HG03565 (cell line): ENCODE results near the gene ORC5.

Source experiments
- ATAC-seq: cut with Tn5 transposase; IDR thresholded peaks from one replicate; pipeline ENCODE4 v1.9.1; 2021; ENCODE audit warnings: mild to moderate bottlenecking, moderate library complexity; ENCODE audit not compliant: unreplicated experiment

The ORC5 gene

DNA sequence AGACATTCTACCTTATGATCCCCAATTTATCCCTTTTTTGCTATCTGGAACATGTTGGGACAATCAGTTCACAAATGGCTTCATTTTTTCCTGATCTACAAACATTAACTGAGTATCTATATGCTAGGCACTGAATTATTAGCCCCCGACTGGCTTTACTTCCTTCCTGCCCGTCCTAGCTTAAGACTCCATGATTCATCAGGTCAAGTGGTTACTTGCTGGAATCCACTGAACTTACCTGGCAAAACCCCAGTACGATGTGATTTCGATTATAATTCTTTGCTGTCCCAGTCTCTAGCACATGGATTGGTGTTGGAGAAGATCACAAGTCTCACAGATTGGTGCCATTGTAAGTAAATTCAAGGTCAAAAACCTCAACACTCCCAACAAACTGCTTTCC lies 77.1 kb downstream of the ORC5 start:
- no peak for ATAC-seq

DNA sequence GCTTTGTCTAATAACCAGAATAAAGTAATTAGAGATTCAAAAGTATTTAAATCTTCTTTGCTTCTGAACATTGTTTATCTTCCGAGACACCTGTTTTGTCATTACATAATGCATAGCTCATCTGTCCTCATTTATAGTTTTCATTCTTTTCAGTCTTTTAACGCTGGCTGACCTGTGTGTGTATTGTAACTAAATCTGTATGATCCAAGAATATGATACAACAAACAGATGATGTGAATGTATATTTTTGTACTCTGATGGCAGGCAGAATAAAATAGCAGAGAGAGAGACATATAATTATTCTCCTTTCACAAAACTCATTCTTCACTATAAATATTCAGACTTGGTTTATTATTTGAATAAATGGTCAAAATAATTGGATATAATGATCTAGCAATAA lies 80.6 kb downstream of the ORC5 start:
- ATAC-seq, result no peak

DNA sequence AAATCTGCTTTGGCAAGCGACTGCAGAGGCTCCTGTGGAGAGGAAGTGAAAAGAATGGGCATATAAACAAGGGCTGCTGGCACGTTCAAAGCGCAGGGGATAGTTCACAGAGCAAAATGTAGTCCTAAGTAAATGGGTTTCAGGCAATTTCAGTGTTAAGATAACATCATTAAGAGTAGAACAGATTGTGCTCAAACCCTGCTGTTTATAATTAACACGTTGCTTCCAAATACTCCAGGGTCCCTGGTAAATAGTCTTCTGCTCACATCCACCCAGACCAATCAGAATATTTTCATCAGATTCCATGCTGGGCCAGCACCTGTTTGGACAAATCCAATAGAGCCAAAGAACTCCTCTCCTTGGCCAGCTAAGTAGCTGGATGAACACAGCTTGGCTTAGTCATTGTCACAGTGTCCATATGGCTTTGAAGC lies 81.4 kb downstream of the ORC5 start:
- ATAC-seq, result no peak

DNA sequence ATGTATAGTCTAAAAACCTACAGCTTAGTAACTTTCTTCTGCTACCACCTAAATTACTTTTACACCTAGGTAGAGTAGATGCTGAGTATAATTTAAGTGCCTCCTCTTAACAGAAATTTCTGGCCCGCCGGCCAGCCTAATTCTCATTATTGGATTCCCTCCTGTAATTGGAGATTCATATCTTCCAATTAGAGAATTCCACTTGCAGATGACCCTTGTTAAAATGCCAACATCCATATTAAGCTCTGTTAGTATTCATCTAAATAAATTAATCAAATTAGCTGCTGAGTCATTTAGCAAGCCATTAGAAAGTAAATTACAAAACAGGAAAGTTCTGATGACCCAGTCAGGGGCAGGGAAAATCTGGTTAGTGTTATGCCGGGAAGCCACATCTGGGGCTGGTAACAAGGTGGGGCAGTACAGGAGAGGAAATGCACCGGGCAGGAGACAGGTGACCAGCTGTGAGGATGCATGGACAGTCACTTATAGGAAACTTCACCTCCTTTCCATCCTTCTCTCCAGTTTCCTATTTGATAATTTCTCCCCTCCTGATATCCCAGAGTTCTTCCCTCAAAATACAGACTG lies 82.8 kb downstream of the ORC5 start:
- no peak for ATAC-seq

DNA sequence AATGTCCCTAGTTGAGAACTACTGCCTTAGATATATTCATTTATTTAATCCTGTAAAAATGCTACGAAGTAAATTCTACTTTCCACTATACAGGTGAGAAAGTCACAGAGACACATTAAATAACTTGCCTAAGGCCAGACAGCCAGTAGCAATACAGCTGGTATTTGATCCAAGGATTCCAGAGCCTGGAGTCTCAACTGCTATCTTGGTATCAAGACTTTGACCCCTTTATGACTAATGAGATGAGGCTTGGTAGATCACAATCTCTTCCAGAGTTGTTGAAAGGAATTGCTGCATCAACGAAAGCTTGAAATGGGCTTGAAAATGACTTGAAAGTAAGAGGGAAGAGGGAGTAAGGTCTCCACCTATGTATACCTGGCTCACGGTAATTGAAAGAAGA lies 83.3 kb downstream of the ORC5 start:
- ATAC-seq, result no peak

DNA sequence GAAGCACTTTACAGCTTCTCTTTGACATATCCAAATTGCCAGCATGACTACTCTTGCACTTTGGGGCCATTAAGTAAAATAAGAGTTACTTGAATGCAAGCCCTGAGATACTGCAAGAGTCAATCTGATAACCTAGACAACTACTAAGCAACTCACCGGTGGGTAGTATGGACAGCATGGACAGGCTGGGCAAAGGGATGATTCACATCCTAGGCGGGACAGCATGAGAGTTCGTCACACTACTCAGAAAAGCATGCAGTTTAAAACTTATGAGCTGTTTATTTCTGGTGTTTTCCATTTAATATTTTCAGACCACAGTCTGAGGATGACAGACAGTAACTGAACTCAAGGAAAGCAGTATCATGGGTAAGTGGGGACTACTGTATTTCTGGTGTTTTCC lies 84.0 kb downstream of the ORC5 start:
- no peak for ATAC-seq

DNA sequence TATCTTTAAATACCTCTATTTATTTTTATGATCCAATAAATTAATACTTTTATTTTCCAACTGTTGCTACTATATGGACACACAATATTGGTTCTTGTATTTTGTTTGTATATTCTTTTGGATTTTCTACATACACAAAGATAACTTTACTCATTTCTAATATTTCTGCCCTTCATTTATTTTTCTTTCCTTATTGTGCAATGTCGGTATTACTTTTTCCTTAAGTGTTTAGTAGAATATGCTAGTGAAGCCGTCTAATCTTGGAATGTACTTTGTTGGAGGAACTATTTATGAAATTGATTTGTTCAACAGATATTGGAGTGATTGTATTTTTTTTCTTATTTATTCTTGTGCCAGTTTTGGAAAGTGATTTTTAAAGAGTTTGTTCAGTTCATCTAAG lies 94.0 kb downstream of the ORC5 start:
- ATAC-seq, result no peak

DNA sequence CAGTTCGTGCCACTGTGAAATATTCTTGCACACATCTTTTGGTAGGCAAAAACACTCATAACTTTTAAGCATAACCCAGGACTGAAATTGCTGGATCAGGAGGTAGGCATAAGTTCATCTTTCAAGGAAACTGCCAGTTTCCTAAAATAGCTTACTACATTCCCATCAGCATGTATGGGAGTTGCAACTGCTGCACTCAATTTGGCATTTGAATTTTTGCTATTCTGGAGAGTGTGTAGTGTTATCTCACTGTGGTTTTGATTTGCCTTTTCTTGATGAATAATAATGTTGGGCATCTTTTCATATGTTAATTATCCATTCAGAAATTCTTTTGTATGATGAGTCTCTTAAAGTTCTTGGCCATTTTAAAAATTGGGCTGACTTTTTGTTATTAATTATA lies 95.2 kb downstream of the ORC5 start:
- ATAC-seq, result no peak

DNA sequence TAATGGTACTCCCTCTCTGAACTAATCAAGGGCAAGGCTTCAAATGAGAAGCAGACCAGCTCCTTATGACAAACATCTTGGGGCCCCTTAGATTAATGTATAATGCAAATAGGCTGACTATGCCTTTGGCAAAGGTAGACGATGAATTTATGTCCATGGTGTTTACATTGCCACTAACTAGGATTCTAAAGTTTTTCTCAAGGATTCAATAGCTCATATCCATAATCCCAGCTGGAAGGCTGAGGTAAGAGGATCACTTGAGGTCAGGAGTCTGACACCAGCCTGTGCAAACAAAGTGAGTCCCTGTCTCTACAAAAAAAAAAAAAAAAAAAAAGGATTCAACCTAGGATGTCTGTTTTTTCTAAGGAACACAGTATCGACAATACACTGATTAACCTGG lies 96.5 kb downstream of the ORC5 start:
- no peak for ATAC-seq

DNA sequence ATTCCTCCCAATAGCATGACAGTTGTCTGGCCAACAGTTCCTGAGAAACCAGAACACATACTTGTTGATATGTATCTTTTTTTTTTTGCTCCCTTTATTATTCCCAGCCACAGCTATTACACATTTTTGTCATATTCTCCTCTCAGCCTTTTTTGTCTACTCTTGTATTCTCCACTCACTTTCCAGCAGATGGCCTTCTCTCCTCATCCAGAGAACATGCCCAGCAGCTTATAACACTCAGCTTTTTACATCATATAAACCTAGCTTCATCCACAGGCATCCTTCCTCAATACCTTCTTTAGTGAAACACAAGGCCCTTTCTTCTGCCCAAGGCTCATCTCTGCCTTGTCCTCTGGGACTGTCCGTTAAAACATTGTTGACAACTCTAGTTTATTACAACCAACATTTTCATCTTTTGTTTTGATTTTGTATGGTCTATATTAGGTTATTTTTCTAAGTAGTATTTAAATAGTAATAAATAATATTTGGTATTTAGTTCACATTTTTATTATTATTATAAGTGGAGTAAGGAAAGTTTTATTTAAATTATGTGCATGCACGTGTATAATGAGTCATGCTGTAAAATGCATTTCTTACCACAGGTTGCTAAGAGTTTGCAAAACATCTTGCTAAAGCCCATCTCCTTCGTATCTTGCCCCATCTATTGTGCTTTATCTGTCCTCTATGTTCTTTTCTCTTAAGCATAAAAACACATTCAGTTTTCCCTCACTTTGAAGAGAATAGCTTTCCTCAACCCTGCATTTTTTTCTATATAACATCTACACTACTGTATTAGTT lies 101.5 kb downstream of the ORC5 start:
- no peak for ATAC-seq

DNA sequence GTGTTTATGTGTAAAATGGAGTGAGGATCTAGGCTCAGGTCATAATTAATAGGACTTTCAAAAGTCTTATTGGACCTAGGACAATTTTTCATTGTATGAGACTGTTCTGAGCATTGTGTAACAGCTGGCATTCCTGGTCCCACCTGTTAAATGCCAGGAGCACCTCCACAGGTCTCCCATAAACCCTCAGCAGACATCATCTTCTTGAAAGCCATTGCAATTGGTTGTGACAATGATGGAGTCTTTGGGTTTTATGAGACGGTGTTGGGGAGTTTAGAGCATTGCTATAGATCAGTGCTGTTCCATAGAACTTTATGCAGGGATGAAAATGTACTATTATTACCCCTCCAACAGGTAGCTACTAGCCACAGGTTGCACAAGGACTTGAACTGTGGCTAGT lies 108.9 kb downstream of the ORC5 start:
- ATAC-seq, result no peak

DNA sequence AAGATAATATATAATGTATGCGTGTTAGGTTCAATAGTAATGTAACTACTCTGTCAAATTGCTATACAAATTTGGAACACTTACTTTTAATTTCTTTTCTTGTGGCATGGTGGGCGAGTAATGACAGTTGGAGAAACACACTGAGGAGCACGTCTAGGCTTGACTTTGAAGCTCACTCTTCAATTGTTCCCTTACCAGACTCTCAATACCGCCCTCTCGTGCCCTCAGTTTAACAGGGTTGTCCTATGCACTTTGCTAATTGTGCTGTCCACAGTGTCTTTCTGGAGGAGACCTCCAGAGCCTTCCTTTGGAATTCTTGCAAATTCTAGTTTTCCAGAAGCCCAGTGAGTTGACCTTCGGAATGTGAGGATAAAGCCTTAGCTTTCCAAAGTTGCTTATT lies 111.1 kb downstream of the ORC5 start:
- no peak for ATAC-seq

DNA sequence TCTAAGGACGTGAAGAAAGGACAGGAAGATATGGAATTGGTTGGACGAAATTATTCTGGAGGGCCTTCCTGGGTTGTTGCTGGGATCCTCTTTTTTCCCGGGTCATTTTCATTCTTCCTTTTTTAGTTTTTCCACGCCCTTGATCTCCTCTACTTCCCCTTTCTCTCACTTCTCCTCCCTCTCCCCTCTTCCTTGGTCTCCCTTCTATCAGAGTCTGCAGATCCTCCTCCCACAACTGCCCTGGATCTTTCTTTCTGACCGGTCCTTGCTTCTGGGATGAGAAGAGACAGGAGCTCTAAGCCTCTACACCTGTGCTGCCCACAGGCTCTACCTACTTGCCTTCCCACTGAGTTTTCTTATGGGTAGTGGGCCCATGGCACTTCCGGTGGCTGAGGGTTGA lies 114.7 kb downstream of the ORC5 start:
- no peak for ATAC-seq

DNA sequence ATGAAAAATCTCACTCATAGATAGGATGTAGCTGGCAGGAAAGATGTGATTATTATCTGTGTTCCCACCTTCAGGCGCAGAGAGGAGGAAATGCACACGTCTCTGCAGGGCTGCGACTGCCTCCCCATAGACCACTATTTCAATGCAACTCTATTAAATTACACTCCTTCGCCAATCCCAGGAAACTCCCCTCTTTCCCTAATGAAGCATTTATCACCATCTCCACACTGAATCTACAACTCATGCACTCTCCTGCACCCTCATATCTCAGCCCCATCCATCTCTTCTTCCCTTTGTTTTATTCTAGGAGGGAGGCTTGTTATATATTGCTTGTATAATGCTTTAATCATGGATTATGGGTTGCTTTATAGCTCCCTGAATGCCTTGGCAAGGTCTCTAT lies 116.6 kb downstream of the ORC5 start:
- no peak for ATAC-seq

DNA sequence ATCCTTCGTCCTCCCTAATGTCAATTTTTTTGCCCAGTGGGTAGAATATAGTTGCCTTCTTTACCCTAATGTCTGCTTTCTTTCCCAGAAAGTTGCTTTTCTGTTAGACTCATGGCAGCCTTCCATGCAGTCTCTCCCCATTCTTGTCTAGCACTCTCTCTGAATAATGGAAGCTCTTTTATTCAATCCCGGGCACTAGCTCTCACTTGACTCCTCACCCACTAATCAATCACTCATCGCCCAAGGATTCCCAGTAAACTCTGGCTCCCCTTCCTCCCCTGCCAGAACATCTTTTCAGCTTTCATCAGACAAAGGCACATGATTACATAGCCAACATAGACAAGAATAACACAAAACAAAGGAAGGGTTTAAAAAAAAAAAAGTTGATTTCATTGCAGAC lies 118.2 kb downstream of the ORC5 start:
- ATAC-seq, result no peak

DNA sequence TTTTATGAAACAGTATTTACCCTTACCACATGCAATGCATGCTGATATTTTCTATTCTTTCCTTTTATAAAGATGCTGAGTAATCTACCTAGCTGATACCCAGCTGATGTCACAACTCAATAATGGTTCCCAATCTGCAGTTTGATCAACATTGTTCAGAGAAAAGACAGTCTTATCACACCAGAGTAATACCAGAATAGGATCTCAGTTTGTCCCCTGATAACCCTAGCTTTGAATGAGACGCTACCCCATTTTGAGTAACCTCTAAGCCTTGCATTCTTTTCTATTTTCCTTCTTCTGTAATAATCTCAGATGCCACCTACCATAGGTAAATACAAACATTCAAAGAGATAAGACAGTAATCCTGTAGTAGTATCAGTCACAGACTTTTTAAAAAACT lies 118.8 kb downstream of the ORC5 start:
- ATAC-seq, result no peak
